ENCODE measurements around the gene RNPEPL1.
"Not testable (repeated sequence)": the region's sequence is repeated elsewhere in the genome, so short reads cannot be mapped to it uniquely, and the experiment has no call there.

RNPEPL1 gene

GRCh38 chr2:240560084-240560479 is 8.2 kb upstream of the RNPEPL1 start, which contains the start of gene DUSP28:
Gene DUSP28 (plus strand): TSS chr2:240560357. CDS start chr2:240560685, 328 bp downstream.
- TF ChIP-seq CTCF (IDR thresholded peaks at IDR 0.05), result no peak
- intact Hi-C loops (cut with DNase I; ENCODE audit: low total_unique reads), result loop anchor here (10.0 kb wide), 2 partner anchors 125 to 325 kb away; partner anchors contain the start of gene GPC1
- no peaks in the 10 kb centered on the region for H3K9me3 ChIP-seq
- peak within 1 kb of the TSS; percentile 99 to 100 for H3K27ac ChIP-seq
- peaks cover 0 to 50% (median 35%) of the 10 kb centered on the region in 4 donors for H3K4me1 ChIP-seq
- DNase-seq, result peak; percentile 90 to 96
- peaks cover 0 to 8% of the 10 kb centered on the region in 2 donors for H3K27me3 ChIP-seq
- H3K4me3 ChIP-seq, result peak within 1 kb of the TSS; percentile 93 to 96
- peaks cover 0 to 5% (median 0%) of the 10 kb centered on the region in 3 donors for H3K36me3 ChIP-seq

GRCh38 chr2:240560480-240561324 is 7.6 kb upstream of the RNPEPL1 start:
- peaks cover 0 to 8% of the 10 kb centered on the region in 2 donors for H3K27me3 ChIP-seq

GRCh38 chr2:240561325-240561971 is 6.8 kb upstream of the RNPEPL1 start:
- intact Hi-C loops (cut with DNase I; ENCODE audit: low total_unique reads), result loop anchor here (10.0 kb wide), 2 partner anchors 127 to 327 kb away; partner anchors contain the start of gene GPC1
- Histone ChIP-seq H3K36me3 (peaks cover 0 to 5% (median 0%) of the 10 kb centered on the region in 3 donors), H3K27me3 (peaks cover 0 to 8% of the 10 kb centered on the region in 2 donors), H3K27ac (peak overlapping the region; percentile 99 to 100), H3K9me3 (no peaks in the 10 kb centered on the region), H3K4me3 (peak overlapping the region; percentile 93 to 96), H3K4me1 (peaks cover 5 to 64% (median 45%) of the 10 kb centered on the region in 4 donors)
- TF ChIP-seq CTCF (IDR thresholded peaks at IDR 0.05), result peak in 1 of 2 experiments; percentile 2
- DNase-seq, result no peak

More at GRCh38 chr2:240560480-240561324, 7.6 kb upstream of the RNPEPL1 start:
- H3K36me3 ChIP-seq, result peaks cover 0 to 5% (median 0%) of the 10 kb centered on the region in 3 donors
- no peaks in the 10 kb centered on the region for H3K9me3 ChIP-seq
- TF ChIP-seq CTCF (IDR thresholded peaks at IDR 0.05), result peak; percentile 43 to 46
- DNase-seq, result peak; percentile 99 to 100
- intact Hi-C loops (cut with DNase I; ENCODE audit: low total_unique reads), result loop anchor here (10.0 kb wide), 2 partner anchors 126 to 326 kb away; partner anchors contain the start of gene GPC1
- H3K4me1 ChIP-seq, result peaks cover under 1 to 56% (median 39%) of the 10 kb centered on the region in 4 donors
- peak overlapping the region; percentile 99 to 100 for H3K27ac ChIP-seq
- peak overlapping the region; percentile 93 to 96 for H3K4me3 ChIP-seq

GRCh38 chr2:240563231-240563630 is 5.1 kb upstream of the RNPEPL1 start:
- intact Hi-C loops (cut with DNase I; ENCODE audit: low total_unique reads), result loop anchor here (10.0 kb wide), 2 partner anchors 128 to 328 kb away; partner anchors contain the start of gene GPC1
- H3K27ac ChIP-seq, H3K27me3 ChIP-seq, H3K36me3 ChIP-seq, H3K9me3 ChIP-seq, H3K4me3 ChIP-seq, DNase-seq: not testable (repeated sequence)
- peaks cover 5 to 63% (median 42%) of the 10 kb centered on the region in 4 donors for H3K4me1 ChIP-seq

GRCh38 chr2:240563951-240564560 is 4.2 kb upstream of the RNPEPL1 start:
- intact Hi-C loops (cut with DNase I; ENCODE audit: low total_unique reads), result loop anchor here (10.0 kb wide), 2 partner anchors 129 to 329 kb away; partner anchors contain the start of gene GPC1

More at GRCh38 chr2:240563951-240564560, 4.2 kb upstream of the RNPEPL1 start:
- H3K4me3 ChIP-seq, result no peak overlapping the region
- DNase-seq, result no peak
- H3K36me3 ChIP-seq, result peaks cover 0 to 5% (median 0%) of the 10 kb centered on the region in 3 donors
- H3K9me3 ChIP-seq, result no peaks in the 10 kb centered on the region
- peaks cover 5 to 58% (median 36%) of the 10 kb centered on the region in 4 donors for H3K4me1 ChIP-seq
- H3K27ac ChIP-seq, result no peak overlapping the region
- no peak for TF ChIP-seq CTCF (IDR thresholded peaks at IDR 0.05)
- H3K27me3 ChIP-seq, result no peaks in the 10 kb centered on the region
